T-cell (primary cell): ENCODE data around the gene DEF6. TPM values are rescaled to one million over a fixed set of nuclear protein-coding genes. Genes with fewer than 3 reads are reported as not detected.

ENCODE experiments used
- ATAC-seq, 4 experiments: fragments of 200-7000 bp in 3 of 4; fragments of 150-1000 bp in 1 of 4; cut with Tn5 transposase; replicated peaks in 1 of 4; 1 replicate in 3 of 4; 2 replicates in 1 of 4; pipeline ENCODE4 v1.10.0; 2021; ENCODE audit warnings: moderate library complexity in 3 of 4, mild to moderate bottlenecking in 2 of 4, moderate number of reproducible peaks in 1 of 4
- CTCF ChIA-PET, 2 donors: fragments of 300-600 bp; sonication (Branson Sonifier 250); formaldehyde crosslinking; loops; one replicate each; lab custom pipeline; 2022; ENCODE audit warnings: antibody characterized with exemption in 2 of 2; lab: Charles Lee
- POLR2A ChIA-PET, 2 donors: fragments of 300-600 bp; sonication (Branson Sonifier 250); formaldehyde crosslinking; loops; one replicate each; lab custom pipeline; 2022; ENCODE audit warnings: antibody characterized with exemption in 2 of 2; lab: Charles Lee
- DNase-seq, 35 experiments: peaks; one replicate each; pipeline versions ENCODE4 v3.0.0 to v3.0.0-alpha.2; 2013 to 2023
- H3K27ac ChIP-seq: one replicate; pipeline ENCODE4 v1.5.1; 2013; ENCODE audit warnings: low read length
- H3K27me3 ChIP-seq, 2 experiments: replicated peaks in 1 of 2; 1 replicate in 1 of 2; 2 replicates in 1 of 2; pipeline versions ENCODE4 v1.6.1 to v1.7.0; 2013; ENCODE audit warnings: low read length in 1 of 2, mixed read lengths in 1 of 2; ENCODE audit not compliant: control insufficient read depth in 2 of 2, insufficient read depth in 2 of 2; ENCODE audit errors: extremely low read depth in 1 of 2
- H3K36me3 ChIP-seq, 2 donors: 1 replicate in 1 of 2; 2 replicates in 1 of 2; pipeline versions ENCODE4 v1.6.1 to v1.7.0; 2013; ENCODE audit warnings: low read length in 1 of 2; ENCODE audit not compliant: control insufficient read depth in 2 of 2, insufficient read depth in 1 of 2; ENCODE audit errors: extremely low read depth in 1 of 2
- H3K4me1 ChIP-seq, 2 experiments: 1 replicate in 1 of 2; 2 replicates in 1 of 2; pipeline versions ENCODE4 v1.6.1 to v1.7.0; 2013; ENCODE audit warnings: low read length in 2 of 2, mixed read lengths in 1 of 2; ENCODE audit not compliant: insufficient read depth in 2 of 2, control insufficient read depth in 1 of 2; ENCODE audit errors: extremely low read depth in 1 of 2
- H3K4me3 ChIP-seq, 2 donors: 1 replicate in 1 of 2; 2 replicates in 1 of 2; pipeline versions ENCODE4 v1.5.1 to v1.7.0; 2013; ENCODE audit warnings: mild to moderate bottlenecking in 2 of 2, low read length in 1 of 2, moderate library complexity in 1 of 2; ENCODE audit not compliant: control insufficient read depth in 1 of 2; ENCODE audit errors: extremely low read depth in 1 of 2
- H3K9me3 ChIP-seq: 2 replicates; pipeline ENCODE4 v1.7.0; 2013
- H3K27ac Mint-ChIP-seq, 2 donors: one replicate each; pipeline ENCODE4 v1.8.0; 2020 to 2021; ENCODE audit warnings: mild to moderate bottlenecking in 2 of 2, mixed read lengths in 2 of 2
- H3K27me3 Mint-ChIP-seq, 2 donors: one replicate each; pipeline ENCODE4 v1.8.0; 2021 to 2022; ENCODE audit warnings: mixed read lengths in 2 of 2
- H3K36me3 Mint-ChIP-seq: one replicate; pipeline ENCODE4 v1.8.0; 2021; ENCODE audit warnings: mixed read lengths
- H3K4me1 Mint-ChIP-seq, 3 donors: one replicate each; pipeline ENCODE4 v1.8.0; 2020 to 2022; ENCODE audit warnings: mixed read lengths in 3 of 3, mild to moderate bottlenecking in 1 of 3
- H3K4me3 Mint-ChIP-seq, 3 donors: one replicate each; pipeline ENCODE4 v1.8.0; 2020 to 2022; ENCODE audit warnings: mild to moderate bottlenecking in 3 of 3, mixed read lengths in 3 of 3, moderate library complexity in 3 of 3
- H3K9me3 Mint-ChIP-seq, 3 donors: one replicate each; pipeline ENCODE4 v1.8.0; 2020 to 2022; ENCODE audit warnings: mixed read lengths in 3 of 3
- WGBS: methylation state at CpG from one replicate; pipeline ENCODE4 v1.1.5; 2013; ENCODE audit warnings: missing lambda C conversion rate; ENCODE audit not compliant: insufficient coverage; 5-methylcytosine and 5-hydroxymethylcytosine counted together
- total RNA-seq, 35 experiments: library from RNA in 6 of 35; stranded (reverse) in 6 of 35; fragments of 120-200 nt in 1 of 35; gene quantifications; one replicate each; pipeline versions ENCODE4 v1.2.1 to v1.2.4 and lab custom pipeline; 2013 to 2026

Gene DEF6
- total RNA-seq, 5 donors from 2014 or later (not counting 1 experiment from before 2014, with no cell fraction given) = 221 to 311 (median 298) TPM

DNA sequence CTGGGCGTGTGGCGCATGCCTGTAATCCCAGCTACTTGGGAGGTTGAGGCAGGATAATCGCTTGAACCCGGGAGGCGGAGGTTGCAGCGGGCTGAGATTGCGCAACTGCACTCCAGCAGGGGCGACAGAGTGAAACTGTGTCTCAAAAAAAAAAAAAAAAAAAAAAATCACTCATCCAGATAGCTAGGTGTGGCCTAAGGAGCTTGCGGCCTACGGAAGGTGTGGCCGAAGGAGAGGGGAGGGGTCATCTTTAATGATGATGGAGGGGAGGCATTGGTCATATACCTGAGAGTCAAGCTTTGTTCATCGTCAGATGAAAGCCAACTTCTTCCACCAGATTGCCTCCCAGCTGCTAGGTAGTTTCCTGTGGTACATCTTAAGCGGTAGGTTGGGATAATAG is 43.9 kb downstream of the DEF6 start:
- H3K27me3 Mint-ChIP-seq = no peaks in the 10 kb centered on the region
- no peaks in the 10 kb centered on the region for H3K9me3 ChIP-seq
- H3K27ac Mint-ChIP-seq = no peak overlapping the region
- peaks cover 19 to 36% of the 10 kb centered on the region in 2 experiments for H3K4me1 ChIP-seq
- no CpG with 5 or more reads among the region's 13 CpGs for WGBS
- H3K27me3 ChIP-seq = no peaks in the 10 kb centered on the region
- ATAC-seq = no peak
- H3K4me1 Mint-ChIP-seq = peaks cover 48 to 53% (median 53%) of the 10 kb centered on the region in 3 donors
- no peak for DNase-seq
- H3K9me3 Mint-ChIP-seq = no peaks in the 10 kb centered on the region
- peaks cover 16% of the 10 kb centered on the region for H3K36me3 Mint-ChIP-seq
- ChIA-PET CTCF (interaction anchor here (0.6 to 3.7 kb wide), 16 partner anchors 9 to 395 kb away, joined by 3 to 67 read pairs (median 4); partner anchors contain the start of genes FANCE (in 1 of the 2) and RPL10A (in 1 of the 2)), POLR2A (interaction anchor here (0.6 to 1.1 kb wide), 5 partner anchors 9 to 174 kb away, joined by 3 to 9 read pairs (median 3); no protein-coding TSS in a partner anchor)
- H3K36me3 ChIP-seq = peaks cover 0 to 9% of the 10 kb centered on the region in 2 donors
- H3K27ac ChIP-seq = no peak overlapping the region
- H3K4me3 Mint-ChIP-seq = no peak overlapping the region
- H3K4me3 ChIP-seq = no peak overlapping the region

DNA sequence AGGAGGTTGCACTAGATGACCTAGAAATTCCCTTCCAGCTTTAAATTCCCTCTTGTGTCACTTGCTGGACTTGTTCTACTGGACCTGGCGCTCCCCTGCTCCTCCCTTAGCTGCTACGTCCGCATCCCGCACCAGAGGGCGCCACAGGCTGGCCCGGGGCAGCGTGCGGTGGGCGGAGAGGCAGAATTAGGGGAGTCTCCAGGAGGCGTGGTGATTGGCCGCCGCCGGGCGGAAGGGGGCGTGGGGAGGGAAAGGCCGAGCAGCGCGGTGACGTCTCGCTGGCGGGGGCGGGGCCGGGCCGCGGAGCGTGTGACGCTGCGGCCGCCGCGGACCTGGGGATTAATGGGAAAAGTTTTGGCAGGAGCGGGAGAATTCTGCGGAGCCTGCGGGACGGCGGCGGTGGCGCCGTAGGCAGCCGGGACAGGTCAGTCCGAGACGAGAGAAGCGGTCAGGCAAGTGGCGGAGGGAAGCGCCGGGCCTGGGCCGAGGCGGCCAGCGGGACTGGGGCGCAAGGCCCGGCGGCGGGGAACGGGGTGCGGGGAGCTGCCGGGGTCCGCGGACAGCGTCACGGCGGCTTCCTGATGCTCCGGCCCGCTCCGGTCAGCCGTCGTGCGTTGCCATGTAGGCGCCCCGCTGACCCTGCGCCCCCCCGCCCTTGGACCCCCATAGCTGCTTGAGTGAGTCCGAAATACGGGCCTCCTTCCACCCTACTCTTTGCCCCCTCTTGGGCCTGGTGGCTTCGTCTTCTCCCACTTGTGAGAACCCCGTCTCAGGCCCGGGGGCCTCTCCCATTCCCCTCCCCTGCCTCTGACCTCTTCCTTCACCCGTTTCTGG is 44.9 kb downstream of the DEF6 start, which contains the start of gene PPARD:
Gene PPARD (plus strand): TSS at position 301 of the 834 bp plus-strand sequence. CDS start 68,530 bp downstream, outside the sequence.
- peaks cover 16% of the 10 kb centered on the region for H3K36me3 Mint-ChIP-seq
- Histone ChIP-seq H3K27ac (peak within 1 kb of the TSS; percentile 65), H3K4me1 (peaks cover 23 to 45% of the 10 kb centered on the region in 2 experiments), H3K4me3 (peak within 1 kb of the TSS; percentile 73 to 79), H3K9me3 (no peaks in the 10 kb centered on the region), H3K36me3 (peaks cover 0 to 11% of the 10 kb centered on the region in 2 donors), H3K27me3 (no peaks in the 10 kb centered on the region)
- POLR2A ChIA-PET = interaction anchor here in 1 of 2 donors (0.7 to 1.1 kb wide), 3 partner anchors 10 to 130 kb away, joined by 3 read pairs; no protein-coding TSS in a partner anchor
- peaks cover 45 to 53% (median 53%) of the 10 kb centered on the region in 3 donors for H3K4me1 Mint-ChIP-seq
- no peaks in the 10 kb centered on the region for H3K27me3 Mint-ChIP-seq
- H3K4me3 Mint-ChIP-seq = peak within 1 kb of the TSS; percentile 93 to 96 (median 93)
- WGBS = under 1% methylated on average over 63 of the region's 77 CpGs
- H3K27ac Mint-ChIP-seq = peak within 1 kb of the TSS; percentile 91 to 96
- ATAC-seq (peak; percentile 96 to 99 (median 98)), DNase-seq (peak; percentile 88 to 98 (median 95))
- CTCF ChIA-PET = interaction anchor here (0.5 to 3.7 kb wide), 18 partner anchors 10 to 394 kb away, joined by 3 to 67 read pairs (median 4); partner anchors contain the start of genes FANCE (in 1 of the 2) and RPL10A (in 1 of the 2)
- no peaks in the 10 kb centered on the region for H3K9me3 Mint-ChIP-seq

GRCh38 chr6:35343092-35343834 is 45.6 kb downstream of the DEF6 start:
- Mint-ChIP-seq H3K36me3 (peaks cover 19% of the 10 kb centered on the region), H3K4me3 (peak overlapping the region; percentile 93 to 96 (median 93)), H3K9me3 (no peaks in the 10 kb centered on the region), H3K27me3 (no peaks in the 10 kb centered on the region), H3K27ac (peak overlapping the region; percentile 91 to 96), H3K4me1 (peaks cover 48 to 56% (median 54%) of the 10 kb centered on the region in 3 donors)
- H3K4me3 ChIP-seq = peak overlapping the region; percentile 73 to 79
- peaks cover 0 to 11% of the 10 kb centered on the region in 2 donors for H3K36me3 ChIP-seq
- no peaks in the 10 kb centered on the region for H3K27me3 ChIP-seq
- POLR2A ChIA-PET = interaction anchor here (0.6 to 0.7 kb wide), 2 partner anchors 69 to 109 kb away, joined by 3 read pairs; partner anchors contain the start of gene FANCE (in 1 of the 2)
- H3K9me3 ChIP-seq = no peaks in the 10 kb centered on the region
- 37% methylated on average over 4 of the region's 13 CpGs for WGBS
- peaks cover 26 to 53% of the 10 kb centered on the region in 2 experiments for H3K4me1 ChIP-seq
- H3K27ac ChIP-seq = peak overlapping the region; percentile 65
- CTCF ChIA-PET = interaction anchor here (0.5 to 3.7 kb wide), 10 partner anchors 11 to 394 kb away, joined by 3 to 67 read pairs (median 5); partner anchors contain the start of genes FANCE (in 1 of the 2) and RPL10A (in 1 of the 2)
- ATAC-seq (no peak), DNase-seq (peak in 6 of 35 experiments; percentile 6 to 34 (median 28))

DNA sequence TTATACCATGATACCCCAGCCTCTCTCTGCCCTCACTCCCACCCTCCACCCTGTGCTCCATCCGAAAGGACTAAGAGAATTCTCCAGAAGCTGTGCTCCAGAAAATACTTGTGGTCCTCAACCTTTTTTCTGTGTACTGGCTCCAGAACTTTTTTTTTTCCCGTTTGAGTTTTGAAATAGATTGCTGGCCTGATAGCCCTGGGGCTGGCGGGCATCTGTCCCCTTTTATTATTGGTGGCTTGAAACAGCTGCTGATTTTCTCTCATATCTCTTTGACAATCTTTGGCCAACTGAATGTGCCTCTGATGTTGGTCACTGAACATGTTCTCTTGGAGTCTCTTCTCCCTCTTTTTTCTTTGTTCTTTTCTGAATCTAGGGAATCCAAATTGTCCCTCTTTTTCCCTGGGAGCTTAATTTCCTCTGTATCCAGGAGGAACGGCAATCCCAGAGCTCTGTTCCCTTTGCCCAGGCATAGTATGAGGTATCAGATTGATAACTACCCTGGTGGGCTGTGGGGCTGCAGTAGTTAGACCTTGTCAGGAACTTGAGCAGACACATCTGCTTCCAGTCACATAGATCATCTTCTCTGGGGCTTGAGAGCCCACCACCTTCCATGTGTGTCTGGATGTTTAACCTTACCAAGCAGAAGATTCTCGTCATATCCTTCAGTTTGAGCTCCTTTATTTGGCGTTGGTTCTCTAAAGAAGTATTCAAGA is 46.4 kb downstream of the DEF6 start:
- Mint-ChIP-seq H3K36me3 (peaks cover 24% of the 10 kb centered on the region), H3K27me3 (no peaks in the 10 kb centered on the region), H3K4me3 (peak overlapping the region; percentile 93 to 96 (median 93)), H3K4me1 (peaks cover 55 to 64% (median 61%) of the 10 kb centered on the region in 3 donors), H3K27ac (peak overlapping the region; percentile 91 to 96), H3K9me3 (no peaks in the 10 kb centered on the region)
- H3K4me3 ChIP-seq = peak overlapping the region; percentile 73 to 79
- DNase-seq = no peak
- ChIA-PET CTCF (interaction anchor here (0.6 to 3.7 kb wide), 12 partner anchors 12 to 612 kb away, joined by 3 to 67 read pairs (median 4); partner anchors contain the start of genes FANCE (in 1 of the 2) and RPL10A (in 1 of the 2)), POLR2A (interaction anchor here (0.6 to 0.7 kb wide), 4 partner anchors 21 to 1604 kb away, joined by 3 to 4 read pairs (median 3); partner anchors contain the start of gene FANCE (in 1 of the 2))
- 50% methylated on average over 2 of the region's 6 CpGs for WGBS
- peak overlapping the region; percentile 65 for H3K27ac ChIP-seq
- no peak for ATAC-seq
- no peaks in the 10 kb centered on the region for H3K9me3 ChIP-seq
- peaks cover 28 to 60% of the 10 kb centered on the region in 2 experiments for H3K4me1 ChIP-seq
- H3K27me3 ChIP-seq = no peaks in the 10 kb centered on the region
- H3K36me3 ChIP-seq = peaks cover 0 to 11% of the 10 kb centered on the region in 2 donors

- H3K27ac Mint-ChIP-seq = peak overlapping the region; percentile 96 to 97
- ATAC-seq = no peak
- DNase-seq = no peak
- H3K27ac ChIP-seq = no peak overlapping the region
- ChIA-PET POLR2A (interaction anchor here in 1 of 2 donors (0.7 kb wide), 1 partner anchor 361 kb away, joined by 10 read pairs; no protein-coding TSS in a partner anchor), CTCF (interaction anchor here (0.7 kb wide), 4 partner anchors 14 to 116 kb away, joined by 3 to 9 read pairs (median 6); no protein-coding TSS in a partner anchor)
- no peaks in the 10 kb centered on the region for H3K27me3 ChIP-seq
- H3K9me3 Mint-ChIP-seq = no peaks in the 10 kb centered on the region
- peaks cover 66 to 76% (median 71%) of the 10 kb centered on the region in 3 donors for H3K4me1 Mint-ChIP-seq
- H3K4me3 ChIP-seq = no peak overlapping the region
- no peaks in the 10 kb centered on the region for H3K27me3 Mint-ChIP-seq
- 100% methylated on average over 1 of the region's 4 CpGs for WGBS
- H3K9me3 ChIP-seq = no peaks in the 10 kb centered on the region
- H3K36me3 Mint-ChIP-seq = peaks cover 49% of the 10 kb centered on the region
- H3K36me3 ChIP-seq = peaks cover 11 to 39% of the 10 kb centered on the region in 2 donors
- peaks cover 14 to 42% of the 10 kb centered on the region in 2 experiments for H3K4me1 ChIP-seq
- peak overlapping the region in 1 of 3 donors; percentile 8 for H3K4me3 Mint-ChIP-seq
Measured at GRCh38 chr6:35351422-35351821, 53.8 kb downstream of the DEF6 start.
